GM19035 (cell line): Measurements from ENCODE around the gene ADAMTS14.

ENCODE experiments used
- ATAC-seq: cut with Tn5 transposase; IDR thresholded peaks from one replicate; pipeline ENCODE4 v1.9.1; 2021; ENCODE audit not compliant: unreplicated experiment

ADAMTS14 gene

GRCh38 chr10:70748801-70749573, 76.7 kb downstream of the ADAMTS14 start:
- no peak for ATAC-seq

DNA sequence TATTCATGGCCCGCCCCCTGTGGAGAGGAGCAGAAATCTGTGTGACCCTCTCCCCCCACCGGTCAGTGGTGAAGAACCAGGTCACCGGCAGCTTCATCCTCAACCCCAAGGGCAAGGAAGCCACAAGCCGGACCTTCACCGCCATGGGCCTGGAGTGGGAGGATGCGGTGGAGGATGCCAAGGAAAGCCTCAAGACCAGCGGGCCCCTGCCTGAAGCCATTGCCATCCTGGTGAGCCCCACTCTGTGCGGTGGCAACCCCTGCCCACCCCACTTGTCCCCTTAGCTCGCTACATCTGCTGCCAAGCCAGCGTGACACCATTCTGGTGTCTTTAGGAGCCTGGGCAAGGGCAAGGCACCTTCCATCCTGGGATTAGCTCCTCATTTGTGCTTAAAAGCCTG, 77.5 kb downstream of the ADAMTS14 start:
- no peak for ATAC-seq

DNA sequence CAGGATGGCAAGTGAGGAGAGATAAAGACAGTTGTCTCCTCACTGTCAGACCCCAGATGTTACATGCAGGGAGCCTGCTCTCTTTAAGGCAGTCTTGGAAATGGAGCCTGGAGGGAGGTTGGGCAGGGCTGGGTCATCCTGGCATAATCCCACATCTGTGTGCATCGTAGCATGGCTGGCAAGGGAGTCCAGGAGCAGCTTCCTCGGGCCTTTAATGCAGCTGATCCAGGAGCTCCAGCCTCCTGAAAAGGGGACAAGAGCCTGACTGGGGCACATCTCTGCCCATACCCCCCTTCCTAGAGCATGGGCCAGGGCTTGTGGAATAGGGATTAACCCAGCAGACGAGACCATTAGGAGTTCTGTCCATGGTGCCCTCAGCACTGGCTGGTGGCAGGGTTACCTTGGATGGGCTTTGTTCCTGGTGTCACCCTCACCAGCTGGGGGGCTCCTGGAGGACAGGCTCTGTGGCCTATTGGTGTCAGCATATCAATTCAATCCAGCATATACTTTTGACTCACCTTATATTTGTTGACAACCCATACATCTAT, 77.9 kb downstream of the ADAMTS14 start:
- no peak for ATAC-seq

GRCh38 chr10:70751356-70751755, 79.0 kb downstream of the ADAMTS14 start:
- no peak for ATAC-seq

DNA sequence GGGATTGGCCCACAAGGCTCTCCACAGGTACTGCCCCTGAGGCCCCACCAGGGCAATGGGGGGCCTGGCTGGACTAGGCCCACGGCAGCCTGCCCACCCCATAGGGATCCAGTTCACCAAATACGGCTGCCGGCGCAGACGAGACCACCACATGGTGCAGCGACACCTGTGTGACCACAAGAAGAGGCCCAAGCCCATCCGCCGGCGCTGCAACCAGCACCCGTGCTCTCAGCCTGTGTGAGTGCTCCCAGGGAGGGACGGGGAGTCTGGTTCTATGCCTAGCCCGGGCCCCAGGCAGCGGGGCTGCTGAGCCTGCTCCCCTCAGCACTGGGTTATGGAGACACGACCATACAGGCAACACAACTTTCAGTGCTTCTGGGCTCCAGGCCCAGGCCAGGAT, 79.7 kb downstream of the ADAMTS14 start:
- no peak for ATAC-seq

- no peak for ATAC-seq
These were observed 80.3 kb downstream of the ADAMTS14 start for GRCh38 chr10:70752571-70752970.

- ATAC-seq: no peak
These were observed 80.8 kb downstream of the ADAMTS14 start for GRCh38 chr10:70753026-70753663.

DNA sequence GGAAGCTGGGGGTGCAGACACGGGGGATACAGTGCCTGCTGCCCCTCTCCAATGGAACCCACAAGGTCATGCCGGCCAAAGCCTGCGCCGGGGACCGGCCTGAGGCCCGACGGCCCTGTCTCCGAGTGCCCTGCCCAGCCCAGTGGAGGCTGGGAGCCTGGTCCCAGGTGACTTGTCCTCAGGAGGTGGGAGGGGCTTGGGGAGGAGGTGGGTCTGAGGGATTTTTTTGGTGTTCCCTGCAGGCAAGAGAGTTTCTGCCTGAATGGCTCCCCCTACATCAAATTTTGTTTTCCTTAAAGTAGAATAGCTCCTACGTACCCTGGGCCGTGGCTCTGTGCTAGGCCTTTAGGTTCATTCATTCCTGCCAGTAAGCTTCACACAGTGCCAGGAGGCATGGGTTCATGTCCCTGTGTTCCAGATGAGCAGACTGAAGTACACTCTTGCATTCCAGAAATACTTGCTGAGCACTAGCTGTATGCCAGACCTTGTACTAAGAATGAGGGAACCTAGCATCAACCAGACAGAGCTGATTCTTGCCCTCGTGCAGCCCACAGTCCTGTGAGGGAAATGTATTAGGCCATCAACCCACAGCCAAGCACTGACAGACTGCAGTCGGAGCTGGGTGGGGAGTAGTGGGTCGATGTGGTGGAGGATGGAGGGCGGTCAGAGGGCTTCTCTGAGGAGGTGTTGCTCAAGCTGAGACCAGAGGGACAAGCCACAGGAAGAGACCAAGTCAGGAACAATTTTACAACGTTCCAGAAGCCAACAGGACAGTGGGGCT, 81.7 kb downstream of the ADAMTS14 start:
- no peak for ATAC-seq

DNA sequence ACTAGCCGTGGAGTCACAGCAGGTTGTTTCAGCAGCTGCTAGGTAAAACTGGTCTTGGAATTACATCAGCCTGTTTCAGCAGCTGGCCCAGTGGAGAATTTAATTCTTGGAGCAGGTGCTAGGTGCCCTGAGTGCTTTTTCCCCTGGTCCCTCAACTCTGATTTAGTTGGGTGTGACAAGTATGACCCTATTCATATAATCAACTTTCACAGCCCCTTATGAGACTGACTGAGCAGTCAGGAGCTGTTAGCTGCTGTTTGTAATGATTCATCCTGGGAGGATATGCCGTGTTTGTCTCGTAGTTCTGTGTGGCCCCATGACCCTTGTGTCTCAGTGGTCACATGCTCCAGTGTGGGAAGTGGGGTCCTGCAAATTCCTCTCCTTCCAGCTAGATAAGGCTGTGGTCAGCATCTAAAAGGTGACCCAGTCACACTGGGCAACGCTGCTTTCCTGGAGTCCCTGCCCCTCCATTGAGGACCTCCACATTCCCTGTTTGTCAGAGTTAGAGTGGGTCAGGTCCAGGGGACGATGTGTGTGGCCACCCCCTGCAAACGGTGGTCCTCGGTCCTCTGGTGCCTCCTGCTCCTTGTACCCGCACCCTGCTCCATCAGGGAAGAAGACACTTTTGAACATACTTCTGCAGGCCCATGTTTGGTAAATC, 84.5 kb downstream of the ADAMTS14 start:
- ATAC-seq: no peak

DNA sequence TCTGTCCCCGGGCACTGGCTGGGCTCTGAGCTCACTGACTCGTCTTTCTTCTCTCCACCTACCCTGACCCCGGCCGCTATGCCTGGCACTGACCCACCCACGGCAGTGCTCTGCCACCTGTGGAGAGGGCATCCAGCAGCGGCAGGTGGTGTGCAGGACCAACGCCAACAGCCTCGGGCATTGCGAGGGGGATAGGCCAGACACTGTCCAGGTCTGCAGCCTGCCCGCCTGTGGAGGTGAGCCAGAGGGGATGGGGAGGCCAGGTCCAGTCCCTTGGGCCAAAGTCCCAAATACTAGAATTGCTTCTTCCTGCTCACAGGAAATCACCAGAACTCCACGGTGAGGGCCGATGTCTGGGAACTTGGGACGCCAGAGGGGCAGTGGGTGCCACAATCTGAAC, 85.5 kb downstream of the ADAMTS14 start:
- ATAC-seq: no peak

DNA sequence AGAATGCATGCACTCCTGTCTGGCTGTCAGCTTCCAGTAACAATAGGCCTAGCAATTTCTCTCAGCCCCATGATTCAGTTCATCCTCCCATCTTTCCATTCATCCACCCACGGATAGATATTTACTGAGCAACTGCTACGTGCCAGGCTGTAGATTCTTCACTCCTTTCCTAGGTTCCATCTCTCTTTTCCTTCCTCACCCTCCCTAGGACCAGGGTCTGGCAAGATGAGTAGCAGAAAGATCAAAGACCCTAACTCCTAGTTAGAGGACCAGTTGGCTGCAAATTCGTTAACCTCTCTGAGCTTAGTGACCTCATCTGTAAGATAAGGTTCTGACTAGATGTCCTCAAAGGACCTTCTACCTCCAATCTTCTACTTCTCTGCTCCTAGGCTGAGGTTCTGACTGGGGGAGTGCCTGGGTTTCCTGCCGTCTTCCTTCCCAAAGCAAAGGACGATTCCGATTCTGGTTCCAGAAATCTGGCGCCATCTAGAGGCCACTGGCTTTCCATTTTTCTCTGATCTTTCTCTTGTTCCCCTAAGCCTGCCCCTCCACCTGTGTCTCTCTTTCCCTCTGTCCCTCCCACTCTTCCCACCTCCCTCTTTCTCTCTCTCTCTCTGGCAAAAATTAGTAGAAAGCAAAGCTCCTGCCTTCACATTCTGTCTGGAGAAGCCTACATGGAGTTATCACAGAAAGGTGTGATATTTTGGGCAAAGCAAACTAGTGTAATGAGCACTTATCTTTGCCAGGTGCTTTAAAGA, 86.6 kb downstream of the ADAMTS14 start:
- ATAC-seq: no peak

- ATAC-seq: no peak
These were observed 87.5 kb downstream of the ADAMTS14 start for GRCh38 chr10:70759781-70760180.

DNA sequence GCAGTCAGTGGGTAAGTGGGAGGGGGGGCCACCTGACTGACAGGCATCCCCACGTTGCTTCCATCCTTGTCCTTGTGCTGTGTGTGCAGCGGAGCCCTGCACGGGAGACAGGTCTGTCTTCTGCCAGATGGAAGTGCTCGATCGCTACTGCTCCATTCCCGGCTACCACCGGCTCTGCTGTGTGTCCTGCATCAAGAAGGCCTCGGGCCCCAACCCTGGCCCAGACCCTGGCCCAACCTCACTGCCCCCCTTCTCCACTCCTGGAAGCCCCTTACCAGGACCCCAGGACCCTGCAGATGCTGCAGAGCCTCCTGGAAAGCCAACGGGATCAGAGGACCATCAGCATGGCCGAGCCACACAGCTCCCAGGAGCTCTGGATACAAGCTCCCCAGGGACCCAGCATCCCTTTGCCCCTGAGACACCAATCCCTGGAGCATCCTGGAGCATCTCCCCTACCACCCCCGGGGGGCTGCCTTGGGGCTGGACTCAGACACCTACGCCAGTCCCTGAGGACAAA, 88.0 kb downstream of the ADAMTS14 start:
- no peak for ATAC-seq

- no peak for ATAC-seq
These were observed 88.8 kb downstream of the ADAMTS14 start for GRCh38 chr10:70761031-70761601.

DNA sequence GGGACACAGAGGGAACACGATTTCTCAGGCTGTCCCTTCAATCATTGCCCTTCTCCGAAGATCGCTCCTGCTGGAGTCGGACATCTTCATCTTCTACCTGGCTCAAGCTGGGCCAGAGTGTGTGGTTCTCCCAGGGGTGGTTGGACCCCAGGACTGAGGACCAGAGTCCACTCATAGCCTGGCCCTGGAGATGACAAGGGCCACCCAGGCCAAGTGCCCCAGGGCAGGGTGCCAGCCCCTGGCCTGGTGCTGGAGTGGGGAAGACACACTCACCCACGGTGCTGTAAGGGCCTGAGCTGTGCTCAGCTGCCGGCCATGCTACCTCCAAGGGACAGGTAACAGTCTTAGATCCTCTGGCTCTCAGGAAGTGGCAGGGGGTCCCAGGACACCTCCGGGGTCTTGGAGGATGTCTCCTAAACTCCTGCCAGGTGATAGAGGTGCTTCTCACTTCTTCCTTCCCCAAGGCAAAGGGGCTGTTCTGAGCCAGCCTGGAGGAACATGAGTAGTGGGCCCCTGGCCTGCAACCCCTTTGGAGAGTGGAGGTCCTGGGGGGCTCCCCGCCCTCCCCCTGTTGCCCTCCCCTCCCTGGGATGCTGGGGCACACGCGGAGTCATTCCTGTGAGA, 89.5 kb downstream of the ADAMTS14 start:
- ATAC-seq: no peak

GRCh38 chr10:70762441-70763175, 90.3 kb downstream of the ADAMTS14 start:
- ATAC-seq: no peak

DNA sequence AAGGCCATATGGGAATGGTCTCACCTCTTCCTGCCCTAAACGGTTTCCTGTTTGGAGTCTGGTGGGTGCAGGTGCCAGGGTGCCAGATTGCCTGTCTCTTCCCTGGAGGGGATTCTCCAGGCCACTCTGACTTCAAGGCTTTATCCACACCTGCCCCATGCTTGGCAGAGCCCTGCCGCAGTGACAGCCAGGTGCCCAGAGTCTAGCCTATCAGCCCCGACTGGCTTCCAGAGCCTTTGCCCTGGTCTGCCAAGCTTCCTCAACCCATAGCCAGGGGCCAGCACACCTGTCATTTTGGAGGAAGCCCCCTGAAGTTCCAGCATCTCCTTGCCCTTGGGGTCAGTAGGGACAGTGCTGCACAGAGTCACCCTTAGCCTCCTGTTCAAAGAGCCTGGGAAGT, 91.3 kb downstream of the ADAMTS14 start:
- no peak for ATAC-seq

DNA sequence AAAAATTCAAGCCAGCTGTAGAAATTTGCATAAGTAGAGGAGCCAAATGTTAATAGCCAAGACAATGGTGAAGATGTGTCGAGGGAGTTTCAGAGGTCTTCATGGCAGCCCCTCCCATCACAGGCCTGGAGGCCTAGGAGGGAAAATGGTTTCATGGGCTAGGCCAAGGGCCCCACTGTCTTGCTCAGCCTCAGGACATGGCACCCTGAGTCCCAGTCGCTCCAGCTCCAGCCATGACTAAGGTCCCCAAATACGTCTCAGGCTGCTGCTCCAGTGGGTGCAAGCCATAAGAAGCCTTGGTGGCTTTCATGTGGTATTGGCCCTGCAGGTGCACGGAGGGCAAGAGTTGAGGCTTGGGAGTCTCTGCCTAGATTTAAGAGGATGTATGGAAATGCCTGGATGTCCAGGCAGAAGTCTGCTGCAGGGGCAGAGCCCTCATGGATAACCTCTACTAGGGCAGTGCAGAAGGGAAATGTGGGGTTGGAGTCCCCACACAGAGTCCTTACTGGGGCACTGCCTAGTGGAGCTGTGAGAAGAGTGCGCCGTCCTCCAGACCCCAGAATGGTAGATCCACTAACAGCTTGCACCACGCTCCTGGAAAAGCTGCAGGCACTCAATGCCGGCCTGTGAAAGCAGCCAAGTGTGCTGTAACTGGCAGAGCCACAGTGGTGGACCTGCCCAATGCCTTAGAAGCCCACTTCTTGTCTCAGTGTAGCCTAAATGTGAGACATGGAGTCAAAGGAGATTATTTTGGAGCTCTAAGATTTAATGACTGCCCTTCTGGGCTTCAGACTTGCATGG, 93.7 kb downstream of the ADAMTS14 start:
- no peak for ATAC-seq
